ENCODE results near the gene MMS22L.

Gene MMS22L

GRCh38 chr6:97128507-97128906 lies 154.5 kb downstream of the MMS22L start:
- TF ChIP-seq CTCF (IDR thresholded peaks at IDR 0.05; ENCODE audit: borderline replicate concordance, control extremely low read depth, extremely low read depth, insufficient read depth, missing control alignments) = no peak
- in situ Hi-C loops (cut with MboI; ENCODE audit: low sequenced_read_pairs, unreplicated experiment) = no loop called here
- DNase-seq (ENCODE audit: low spot score) = no peak

- TF ChIP-seq CTCF (IDR thresholded peaks at IDR 0.05; ENCODE audit: borderline replicate concordance, control extremely low read depth, extremely low read depth, insufficient read depth, missing control alignments) = no peak
- no peak for DNase-seq (ENCODE audit: low spot score)
Measured at GRCh38 chr6:97123652-97124051, 159.4 kb downstream of the MMS22L start.

GRCh38 chr6:97123112-97123511 lies 159.9 kb downstream of the MMS22L start:
- in situ Hi-C loops (cut with MboI; ENCODE audit: low sequenced_read_pairs, unreplicated experiment) = no loop called here
- no peak for TF ChIP-seq CTCF (IDR thresholded peaks at IDR 0.05; ENCODE audit: borderline replicate concordance, control extremely low read depth, extremely low read depth, insufficient read depth, missing control alignments)
- DNase-seq (ENCODE audit: low spot score) = no peak

More at GRCh38 chr6:97123652-97124051, 159.4 kb downstream of the MMS22L start:
- in situ Hi-C loops (cut with MboI; ENCODE audit: low sequenced_read_pairs, unreplicated experiment) = no loop called here

GRCh38 chr6:97120511-97120910 lies 162.5 kb downstream of the MMS22L start:
- no peak for TF ChIP-seq CTCF (IDR thresholded peaks at IDR 0.05; ENCODE audit: borderline replicate concordance, control extremely low read depth, extremely low read depth, insufficient read depth, missing control alignments)
- in situ Hi-C loops (cut with MboI; ENCODE audit: low sequenced_read_pairs, unreplicated experiment) = no loop called here
- DNase-seq (ENCODE audit: low spot score) = no peak

GRCh38 chr6:97114645-97115044 lies 168.4 kb downstream of the MMS22L start:
- TF ChIP-seq CTCF (IDR thresholded peaks at IDR 0.05; ENCODE audit: borderline replicate concordance, control extremely low read depth, extremely low read depth, insufficient read depth, missing control alignments) = no peak
- in situ Hi-C loops (cut with MboI; ENCODE audit: low sequenced_read_pairs, unreplicated experiment) = no loop called here
- DNase-seq (ENCODE audit: low spot score) = no peak

GRCh38 chr6:97113170-97113569 lies 169.8 kb downstream of the MMS22L start:
- in situ Hi-C loops (cut with MboI; ENCODE audit: low sequenced_read_pairs, unreplicated experiment) = no loop called here

More at GRCh38 chr6:97113170-97113569, 169.8 kb downstream of the MMS22L start:
- DNase-seq (ENCODE audit: low spot score) = no peak
- no peak for TF ChIP-seq CTCF (IDR thresholded peaks at IDR 0.05; ENCODE audit: borderline replicate concordance, control extremely low read depth, extremely low read depth, insufficient read depth, missing control alignments)

Measured in GM13976 (cell line).